Esophagus muscularis mucosa (tissue), 4 donors: Measurements from ENCODE around the gene TPR.

Source experiments
- CTCF ChIP-seq, 3 experiments: fragments of 200-600 bp in 2 of 3; fragments of 450-650 bp in 1 of 3; sonication (generic) in 2 of 3; IDR thresholded peaks; one replicate each; pipeline ENCODE4 v1.5.1; 2017 to 2019; ENCODE audit warnings: antibody characterized with exemption in 3 of 3, mild to moderate bottlenecking in 2 of 3, moderate library complexity in 1 of 3
- EP300 ChIP-seq: sonication (generic); formaldehyde crosslinking; IDR thresholded peaks from one replicate; pipeline ENCODE4 v1.6.1; 2017; ENCODE audit warnings: antibody characterized with exemption
- POLR2AphosphoS5 ChIP-seq, 2 donors: sonication (generic); formaldehyde crosslinking; IDR thresholded peaks; one replicate each; pipeline ENCODE4 v1.6.1; 2017; ENCODE audit warnings: antibody characterized with exemption in 2 of 2

- TF ChIP-seq EP300 (no peak), POLR2AphosphoS5 (IDR thresholded peaks at IDR 0.05) (no peak), CTCF (IDR thresholded peaks at IDR 0.05) (no peak)
These were observed 102.6 kb downstream of the TPR start for GRCh38 chr1:186272486-186272885.
